OCI-LY7 (cell line): ENCODE measurements around the gene C16orf78. TPM values are rescaled to one million over a fixed set of nuclear protein-coding genes. Genes with fewer than 3 reads are reported as not detected.
A peak's percentile ranks its signal among the peaks of the same experiment; 100 is the strongest.

ENCODE experiments used
- BruUV-seq: library from RNA; stranded (reverse); fragments of 400-500 nt; replicated peaks from 2 replicates; lab custom pipeline; 2021; lab: Mats Ljungman, UMichigan
- CTCF ChIA-PET: fragments of 300-600 bp; sonication (Branson Sonifier 250); formaldehyde crosslinking; loops from one replicate; lab custom pipeline; 2022; ENCODE audit warnings: antibody characterized with exemption; ENCODE audit not compliant: unreplicated experiment; lab: Charles Lee
- POLR2A ChIA-PET: fragments of 300-600 bp; sonication (Branson Sonifier 250); formaldehyde crosslinking; loops from one replicate; lab custom pipeline; 2022; ENCODE audit warnings: antibody characterized with exemption; lab: Charles Lee
- DNase-seq: peaks from one replicate; pipeline ENCODE4 v3.0.0-alpha.2; 2015; ENCODE audit warnings: low spot score
- H2AFZ ChIP-seq: fragments of 200-600 bp; sonication (generic), shearing (Covaris generic); 2 replicates; pipeline ENCODE4 v1.6.1; 2014; ENCODE audit warnings: mild to moderate bottlenecking, antibody characterized with exemption, low read length, moderate library complexity
- H3K27ac ChIP-seq: fragments of 200-600 bp; sonication (generic); 2 replicates; pipeline ENCODE4 v1.5.1; 2014; ENCODE audit warnings: mixed run types, low read depth, mild to moderate bottlenecking, moderate library complexity, low read length, inconsistent platforms; ENCODE audit not compliant: poor library complexity, severe bottlenecking
- H3K36me3 ChIP-seq: fragments of 200-600 bp; sonication (generic); 2 replicates; pipeline ENCODE4 v1.6.1; 2014; ENCODE audit warnings: mild to moderate bottlenecking, antibody characterized with exemption, low read length, moderate library complexity, mixed read lengths; ENCODE audit not compliant: insufficient read depth
- H3K4me1 ChIP-seq: fragments of 200-600 bp; sonication (generic); 2 replicates; pipeline ENCODE4 v1.5.1; 2014; ENCODE audit warnings: mild to moderate bottlenecking, low read length; ENCODE audit not compliant: insufficient read depth, poor library complexity, severe bottlenecking
- H3K4me2 ChIP-seq: fragments of 200-600 bp; sonication (generic); 2 replicates; pipeline ENCODE4 v1.6.1; 2014; ENCODE audit warnings: mild to moderate bottlenecking, low read length
- H3K4me3 ChIP-seq: fragments of 200-600 bp; sonication (generic); 2 replicates; pipeline ENCODE4 v1.5.1; 2014; ENCODE audit warnings: mild to moderate bottlenecking, low read depth, low read length; ENCODE audit not compliant: poor library complexity, severe bottlenecking
- H3K79me2 ChIP-seq: fragments of 200-600 bp; sonication (generic); 2 replicates; pipeline ENCODE4 v1.6.1; 2016; ENCODE audit warnings: low read depth, mild to moderate bottlenecking, low read length, moderate library complexity, mixed read lengths; ENCODE audit not compliant: insufficient read depth
- H3K9me2 ChIP-seq: fragments of 200-600 bp; sonication (generic); 2 replicates; pipeline ENCODE4 v1.6.1; 2016; ENCODE audit warnings: mild to moderate bottlenecking, low read length, mixed read lengths; ENCODE audit not compliant: insufficient read depth
- H3K9me3 ChIP-seq: fragments of 200-600 bp; sonication (generic); 2 replicates; pipeline ENCODE4 v1.6.1; 2014; ENCODE audit warnings: mild to moderate bottlenecking, mixed run types, low read length, mixed read lengths
- H4K20me1 ChIP-seq: fragments of 200-600 bp; sonication (generic); 2 replicates; pipeline ENCODE4 v1.6.1; 2014; ENCODE audit warnings: mild to moderate bottlenecking, antibody characterized with exemption, low read length, moderate library complexity, mixed read lengths; ENCODE audit not compliant: insufficient read depth
- CTCF ChIP-seq: fragments of 200-600 bp; sonication (generic); conservative IDR thresholded peaks from 2 replicates; pipeline ENCODE4 v1.5.1; 2014; ENCODE audit warnings: mild to moderate bottlenecking, antibody characterized with exemption, low read length, moderate library complexity, mixed read lengths
- EZH2phosphoT487 ChIP-seq: fragments of 200-600 bp; sonication (generic); IDR thresholded peaks from 2 replicates; pipeline ENCODE4 v1.6.1; 2018; ENCODE audit warnings: low read depth, borderline replicate concordance, mild to moderate bottlenecking, mixed run types, antibody characterized with exemption, low read length, moderate library complexity, mixed read lengths
- intact Hi-C: fragments of 100-400 bp; cut with micrococcal nuclease; formaldehyde crosslinking; loops from one replicate; pipeline ENCODE4 v1.10.0; 2022; ENCODE audit not compliant: unreplicated experiment
- total RNA-seq, 2 experiments: library from RNA; depleted of rRNA in 1 of 2; stranded (reverse); fragments of >200 nt in 1 of 2; shearing (Covaris generic) in 1 of 2; gene quantifications; 2 replicates each; pipeline ENCODE4 v1.2.3, GENCODE V29; 2014 to 2022

The C16orf78 gene
- total RNA-seq, 2 experiments from 2014 or later, result not detected

GRCh38 chr16:49351096-49351487 is 22.5 kb upstream of the C16orf78 start:
- Histone ChIP-seq H2AFZ (no peak overlapping the region), H4K20me1 (no peaks in the 10 kb centered on the region), H3K4me2 (no peak overlapping the region), H3K79me2 (no peaks in the 10 kb centered on the region), H3K9me2 (no peaks in the 10 kb centered on the region), H3K4me1 (peaks cover 12% of the 10 kb centered on the region), H3K4me3 (no peak overlapping the region), H3K27ac (no peak overlapping the region), H3K36me3 (no peaks in the 10 kb centered on the region), H3K9me3 (no peaks in the 10 kb centered on the region)
- intact Hi-C loops, result loop anchor here (2.0 to 5.0 kb wide), 2 partner anchors 68 to 294 kb away; no protein-coding TSS in a partner anchor
- ChIA-PET POLR2A (interaction anchor here (0.6 to 1.2 kb wide), 2 partner anchors 8 to 203 kb away, joined by 3 read pairs; no protein-coding TSS in a partner anchor), CTCF (no interaction called here)
- no TSS peak for BruUV-seq
- TF ChIP-seq EZH2phosphoT487, result no peak
- TF ChIP-seq CTCF, result no peak
- DNase-seq, result no peak

- Histone ChIP-seq H3K4me1 (peaks cover 12% of the 10 kb centered on the region), H3K4me3 (no peak overlapping the region), H3K9me2 (no peaks in the 10 kb centered on the region), H3K27ac (no peak overlapping the region), H2AFZ (0 out of 2 replicates have a peak overlapping the region, but pooled peaks have one; percentile 42), H3K9me3 (no peaks in the 10 kb centered on the region), H3K79me2 (no peaks in the 10 kb centered on the region), H3K36me3 (no peaks in the 10 kb centered on the region), H4K20me1 (no peaks in the 10 kb centered on the region), H3K4me2 (peak overlapping the region; percentile 37)
- TF ChIP-seq EZH2phosphoT487 (no peak), CTCF (peak; percentile 78)
- intact Hi-C loops, result loop anchor here (2.0 to 5.0 kb wide), 2 partner anchors 296 to 666 kb away; no protein-coding TSS in a partner anchor
- peak; percentile 46 for DNase-seq
- BruUV-seq, result no TSS peak
- POLR2A ChIA-PET, result interaction anchor here (0.6 to 1.0 kb wide), 3 partner anchors 9 to 293 kb away, joined by 3 read pairs; no protein-coding TSS in a partner anchor
- CTCF ChIA-PET, result interaction anchor here (0.8 to 1.2 kb wide), 2 partner anchors 10 to 15 kb away, joined by 3 to 5 read pairs; no protein-coding TSS in a partner anchor
Measured at GRCh38 chr16:49352892-49353291, 20.7 kb upstream of the C16orf78 start.

- H3K36me3 ChIP-seq, result no peaks in the 10 kb centered on the region
- intact Hi-C loops, result loop anchor here (2.0 to 5.0 kb wide), 2 partner anchors 296 to 667 kb away; no protein-coding TSS in a partner anchor
- TF ChIP-seq CTCF (no peak), EZH2phosphoT487 (no peak)
- H3K4me1 ChIP-seq, result peaks cover 12% of the 10 kb centered on the region
- H3K27ac ChIP-seq, result no peak overlapping the region
- ChIA-PET POLR2A (interaction anchor here (1.0 kb wide), 1 partner anchor 12 kb away, joined by 3 read pairs; no protein-coding TSS in a partner anchor), CTCF (no interaction called here)
- no peaks in the 10 kb centered on the region for H4K20me1 ChIP-seq
- no peak overlapping the region for H3K4me3 ChIP-seq
- H3K79me2 ChIP-seq, result no peaks in the 10 kb centered on the region
- no peaks in the 10 kb centered on the region for H3K9me2 ChIP-seq
- no peak overlapping the region for H2AFZ ChIP-seq
- no TSS peak for BruUV-seq
- H3K4me2 ChIP-seq, result no peak overlapping the region
- DNase-seq, result no peak
- H3K9me3 ChIP-seq, result no peaks in the 10 kb centered on the region
Measured at GRCh38 chr16:49353680-49354079, 19.9 kb upstream of the C16orf78 start.
